Loucy (cell line): Measurements from ENCODE around the gene EEF1A2.

Experiments used
- H2AFZ ChIP-seq: fragments of 200-600 bp; sonication (generic); 2 replicates; pipeline ENCODE4 v1.6.0; 2016; ENCODE audit warnings: antibody characterized with exemption, mild to moderate bottlenecking, low read length, moderate library complexity
- H3F3A ChIP-seq: fragments of 200-600 bp; 2 replicates; pipeline ENCODE4 v1.6.0; 2016; ENCODE audit warnings: antibody characterized with exemption, low read depth, mild to moderate bottlenecking
- H3K27me3 ChIP-seq: fragments of 200-600 bp; sonication (generic); 2 replicates; pipeline ENCODE4 v1.6.1; 2014; ENCODE audit warnings: low read length, mild to moderate bottlenecking; ENCODE audit not compliant: insufficient read depth, poor library complexity, severe bottlenecking
- H3K36me3 ChIP-seq: fragments of 200-600 bp; sonication (generic); 2 replicates; pipeline ENCODE4 v1.6.1; 2016; ENCODE audit warnings: low read length; ENCODE audit not compliant: insufficient read depth
- H3K4me1 ChIP-seq: fragments of 200-600 bp; sonication (generic); 2 replicates; pipeline ENCODE4 v1.5.1; 2014; ENCODE audit warnings: low read length, mild to moderate bottlenecking; ENCODE audit not compliant: insufficient read depth, poor library complexity, severe bottlenecking
- H3K4me2 ChIP-seq: fragments of 200-600 bp; sonication (generic); 2 replicates; pipeline ENCODE4 v1.6.0; 2014; ENCODE audit warnings: antibody characterized with exemption, low read length, low read depth, mild to moderate bottlenecking; ENCODE audit not compliant: poor library complexity, severe bottlenecking
- H3K4me3 ChIP-seq: fragments of 200-600 bp; sonication (generic); 2 replicates; pipeline ENCODE4 v1.5.1; 2014; ENCODE audit warnings: low read length, mild to moderate bottlenecking, mixed read lengths; ENCODE audit not compliant: poor library complexity, severe bottlenecking
- H3K79me2 ChIP-seq: fragments of 200-600 bp; sonication (generic); 2 replicates; pipeline ENCODE4 v1.6.1; 2014; ENCODE audit warnings: low read length; ENCODE audit not compliant: insufficient read depth
- H3K9ac ChIP-seq: fragments of 200-600 bp; sonication (generic); 2 replicates; pipeline ENCODE4 v1.6.0; 2014; ENCODE audit warnings: mild to moderate bottlenecking, low read depth, low read length, moderate library complexity; ENCODE audit not compliant: poor library complexity, severe bottlenecking
- H3K9me2 ChIP-seq: fragments of 200-600 bp; sonication (generic); replicated peaks from 2 replicates; pipeline ENCODE4 v1.6.1; 2016; ENCODE audit warnings: low read depth, low read length, mixed read lengths
- H3K9me3 ChIP-seq: fragments of 200-600 bp; sonication (generic); 2 replicates; pipeline ENCODE4 v1.6.1; 2014; ENCODE audit warnings: mild to moderate bottlenecking, antibody characterized with exemption, low read length, low read depth; ENCODE audit not compliant: insufficient read depth
- H4K20me1 ChIP-seq: fragments of 200-600 bp; sonication (generic); 2 replicates; pipeline ENCODE4 v1.6.0; 2014; ENCODE audit warnings: antibody characterized with exemption, low read length, mild to moderate bottlenecking; ENCODE audit not compliant: insufficient read depth, poor library complexity, severe bottlenecking
- CTCF ChIP-seq: fragments of 200-600 bp; sonication (generic); conservative IDR thresholded peaks from 2 replicates; pipeline ENCODE4 v1.5.1; 2014; ENCODE audit warnings: mild to moderate bottlenecking, antibody characterized with exemption, low read length
- EZH2phosphoT487 ChIP-seq: fragments of 200-600 bp; IDR thresholded peaks from 2 replicates; pipeline ENCODE4 v1.6.1; 2018; ENCODE audit warnings: antibody characterized with exemption, mild to moderate bottlenecking, moderate library complexity, borderline replicate concordance

The EEF1A2 gene

GRCh38 chr20:63520504-63520933, 21.6 kb upstream of the EEF1A2 start, which contains the start of gene PPDPF:
TSS of gene PPDPF (plus strand) at chr20:63520765. CDS start at chr20:63521309, 544 bp downstream.
- Histone ChIP-seq H4K20me1 (peaks cover 27% of the 10 kb centered on the region), H3K9ac (peak within 1 kb of the TSS; percentile 87), H3K9me2 (no peaks in the 10 kb centered on the region), H3K4me3 (peak within 1 kb of the TSS; percentile 89), H3K9me3 (no peaks in the 10 kb centered on the region), H3K4me1 (peaks cover 27% of the 10 kb centered on the region), H3K4me2 (peak within 1 kb of the TSS; percentile 97), H3K27me3 (no peaks in the 10 kb centered on the region), H3K36me3 (no peaks in the 10 kb centered on the region; the same call in 1 of the 2 replicates), H3K79me2 (peaks cover 26% of the 10 kb centered on the region), H2AFZ (peak within 1 kb of the TSS; percentile 96), H3F3A (0 out of 2 replicates have a peak, but pooled peaks cover 3% of the 10 kb centered on the region)
- TF ChIP-seq CTCF (no peak), EZH2phosphoT487 (no peak)

DNA sequence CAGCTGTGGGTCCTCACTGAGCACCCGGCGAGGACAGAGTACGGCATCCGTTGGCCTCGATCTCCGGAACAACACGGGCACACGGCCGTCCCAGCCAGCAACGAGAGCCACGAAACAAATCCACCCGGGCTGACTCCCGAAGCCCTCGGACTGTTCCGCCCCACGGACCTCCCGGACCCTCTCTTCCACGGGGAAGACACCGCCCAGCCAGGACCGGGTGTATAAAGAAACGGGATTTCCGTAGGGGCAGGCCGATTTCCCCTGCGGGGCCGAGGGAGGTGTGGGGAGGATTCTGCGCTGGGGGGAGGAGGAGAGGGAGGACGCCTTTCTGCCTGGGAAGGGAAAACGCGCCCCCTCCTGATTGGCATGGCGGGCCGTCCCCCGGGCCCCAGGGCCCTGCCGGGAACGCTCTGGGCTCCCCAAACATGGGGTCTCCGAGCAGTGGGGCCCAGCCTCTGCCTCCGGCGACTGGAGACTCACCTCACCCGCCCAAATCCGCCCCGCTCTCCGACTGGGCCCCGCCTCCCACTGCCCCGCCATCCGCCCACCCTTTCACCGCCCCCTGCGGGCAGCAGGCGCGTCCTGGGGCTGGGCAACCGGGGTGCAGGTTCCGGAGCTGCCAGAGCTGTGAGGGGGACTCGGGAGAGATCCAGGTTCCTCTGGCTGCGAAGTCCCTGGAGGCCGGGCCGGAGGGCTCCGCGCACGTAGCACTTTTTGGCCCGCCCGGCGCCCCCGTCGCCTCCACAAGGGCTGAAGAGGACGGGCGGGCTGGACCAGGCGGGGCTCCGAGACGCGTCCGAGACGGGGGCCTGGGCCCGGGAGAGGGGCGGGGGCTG, 21.0 kb upstream of the EEF1A2 start:
- H3F3A ChIP-seq: no peaks in the 10 kb centered on the region
- H3K4me3 ChIP-seq: peak overlapping the region; percentile 89
- peak overlapping the region; percentile 96 for H2AFZ ChIP-seq
- no peaks in the 10 kb centered on the region for H3K9me2 ChIP-seq
- peaks cover 26% of the 10 kb centered on the region for H3K79me2 ChIP-seq
- H4K20me1 ChIP-seq: peaks cover 27% of the 10 kb centered on the region
- no peaks in the 10 kb centered on the region; the same call in 1 of the 2 replicates for H3K36me3 ChIP-seq
- H3K4me1 ChIP-seq: peaks cover 27% of the 10 kb centered on the region
- H3K27me3 ChIP-seq: no peaks in the 10 kb centered on the region
- peak overlapping the region; percentile 73 for H3K4me2 ChIP-seq
- TF ChIP-seq CTCF (peak; percentile 41; the same call in 1 of the 2 replicates), EZH2phosphoT487 (no peak)
- H3K9ac ChIP-seq: peak overlapping the region; percentile 87
- no peaks in the 10 kb centered on the region for H3K9me3 ChIP-seq

DNA sequence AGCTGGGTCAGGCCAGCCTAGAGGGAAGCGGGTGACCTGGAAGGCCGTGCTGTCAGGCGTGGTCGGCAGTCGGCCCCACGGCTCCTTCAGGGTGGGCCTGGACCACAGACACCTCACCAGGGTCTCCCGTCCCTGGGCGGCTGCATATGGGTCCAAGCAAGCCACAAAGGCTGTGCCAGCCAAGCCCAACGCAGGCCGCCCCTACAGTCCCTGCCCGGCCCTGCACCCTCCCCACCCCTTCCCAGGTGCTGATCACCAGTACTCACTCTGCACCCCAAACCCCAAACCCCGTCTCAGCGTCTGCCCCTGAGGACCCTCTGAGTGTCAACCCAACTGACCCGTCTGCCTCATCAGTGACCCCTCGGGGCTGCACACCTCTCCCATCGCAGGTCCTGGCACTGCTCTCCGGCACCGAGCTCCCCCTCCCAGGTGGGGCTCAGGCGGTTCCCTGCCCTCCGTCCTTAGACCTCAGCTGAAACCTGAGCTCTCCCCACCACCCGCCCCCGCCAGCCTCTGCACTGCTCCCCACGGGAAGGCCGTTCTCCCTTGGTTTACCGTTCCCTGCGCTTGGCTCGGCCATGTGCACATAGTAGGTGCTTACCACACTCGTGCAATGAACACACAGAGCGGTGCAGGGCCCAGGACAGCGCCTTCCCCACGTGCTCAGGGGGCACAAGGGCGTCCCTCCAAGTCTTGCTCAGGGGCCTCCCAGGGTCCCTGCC, 20.2 kb upstream of the EEF1A2 start:
- H3K79me2 ChIP-seq: peaks cover 26% of the 10 kb centered on the region
- no peaks in the 10 kb centered on the region; the same call in 1 of the 2 replicates for H3K36me3 ChIP-seq
- no peaks in the 10 kb centered on the region for H3K9me3 ChIP-seq
- no peak for TF ChIP-seq CTCF
- no peak for TF ChIP-seq EZH2phosphoT487
- no peaks in the 10 kb centered on the region for H3K27me3 ChIP-seq
- peak overlapping the region; percentile 73 for H3K4me2 ChIP-seq
- H4K20me1 ChIP-seq: peaks cover 27% of the 10 kb centered on the region
- no peaks in the 10 kb centered on the region for H3F3A ChIP-seq
- H2AFZ ChIP-seq: peak overlapping the region; percentile 96
- H3K4me3 ChIP-seq: peak overlapping the region; percentile 89
- peaks cover 27% of the 10 kb centered on the region for H3K4me1 ChIP-seq
- H3K9ac ChIP-seq: peak overlapping the region; percentile 87
- H3K9me2 ChIP-seq: no peaks in the 10 kb centered on the region
